ENCODE results near the gene HECTD2. TPM values are rescaled to one million over a fixed set of nuclear protein-coding genes. Genes with fewer than 3 reads are reported as not detected.
A peak's percentile ranks its signal among the peaks of the same experiment; 100 is the strongest.

The HECTD2 gene
- polyA plus RNA-seq, 1 experiment, result 13.0 TPM

- DNase-seq (ENCODE audit: low read depth, low spot score), result no peak
- ChIA-PET CTCF (interaction anchor here (1.3 kb wide), 1 partner anchor 9 kb away, joined by 4 read pairs; no protein-coding TSS in a partner anchor), POLR2A (no interaction called here)
- Histone ChIP-seq H3K27me3 (ENCODE audit: control insufficient read depth, insufficient read depth, low read length) (no peaks in the 10 kb centered on the region), H3K4me3 (ENCODE audit: low read depth, low read length) (no peak overlapping the region), H3K9me3 (ENCODE audit: control insufficient read depth, insufficient read depth, low read length) (no peaks in the 10 kb centered on the region), H3K27ac (ENCODE audit: low read depth, low read length) (no peak overlapping the region)
- TF ChIP-seq CTCF (IDR thresholded peaks at IDR 0.05; ENCODE audit: low read depth, low read length), result no peak
Observed at GRCh38 chr10:91406322-91406721, 3.8 kb upstream of the HECTD2 start.

GRCh38 chr10:91409069-91409868, 875 bp upstream of the HECTD2 start:
- H3K27me3 ChIP-seq (ENCODE audit: control insufficient read depth, insufficient read depth, low read length), result no peaks in the 10 kb centered on the region
- TF ChIP-seq CTCF (IDR thresholded peaks at IDR 0.05; ENCODE audit: low read depth, low read length), result no peak
- peak overlapping the region; percentile 82 for H3K4me3 ChIP-seq (ENCODE audit: low read depth, low read length)
- H3K27ac ChIP-seq (ENCODE audit: low read depth, low read length), result peak overlapping the region; percentile 98
- H3K9me3 ChIP-seq (ENCODE audit: control insufficient read depth, insufficient read depth, low read length), result no peaks in the 10 kb centered on the region
- CTCF ChIA-PET, result interaction anchor here (0.6 to 1.4 kb wide), 5 partner anchors 12 to 515 kb away, joined by 3 to 8 read pairs (median 3); no protein-coding TSS in a partner anchor
- no peak for DNase-seq (ENCODE audit: low read depth, low spot score)
- POLR2A ChIA-PET, result interaction anchor here (0.7 to 1.1 kb wide), 3 partner anchors 106 to 280 kb away, joined by 3 to 4 read pairs (median 3); no protein-coding TSS in a partner anchor

GRCh38 chr10:91410638-91411371, 661 bp downstream of the HECTD2 start:
- DNase-seq (ENCODE audit: low read depth, low spot score), result no peak
- Histone ChIP-seq H3K27ac (ENCODE audit: low read depth, low read length) (peak overlapping the region; percentile 62), H3K27me3 (ENCODE audit: control insufficient read depth, insufficient read depth, low read length) (no peaks in the 10 kb centered on the region), H3K4me3 (ENCODE audit: low read depth, low read length) (peak overlapping the region; percentile 77), H3K9me3 (ENCODE audit: control insufficient read depth, insufficient read depth, low read length) (no peaks in the 10 kb centered on the region)
- ChIA-PET CTCF (interaction anchor here (0.6 to 1.5 kb wide), 6 partner anchors 10 to 283 kb away, joined by 3 to 4 read pairs (median 4); no protein-coding TSS in a partner anchor), POLR2A (interaction anchor here (0.5 to 1.2 kb wide), 4 partner anchors 60 to 222 kb away, joined by 3 to 5 read pairs (median 4); no protein-coding TSS in a partner anchor)
- no peak for TF ChIP-seq CTCF (IDR thresholded peaks at IDR 0.05; ENCODE audit: low read depth, low read length)

GRCh38 chr10:91411621-91412020, 1.5 kb downstream of the HECTD2 start:
- H3K27me3 ChIP-seq (ENCODE audit: control insufficient read depth, insufficient read depth, low read length), result no peaks in the 10 kb centered on the region
- peak overlapping the region; percentile 77 for H3K4me3 ChIP-seq (ENCODE audit: low read depth, low read length)
- no peak overlapping the region for H3K27ac ChIP-seq (ENCODE audit: low read depth, low read length)
- ChIA-PET POLR2A (interaction anchor here (0.9 to 1.2 kb wide), 2 partner anchors 202 to 221 kb away, joined by 4 to 5 read pairs; no protein-coding TSS in a partner anchor), CTCF (interaction anchor here (0.6 to 1.2 kb wide), 5 partner anchors 113 to 282 kb away, joined by 3 to 4 read pairs (median 4); no protein-coding TSS in a partner anchor)
- H3K9me3 ChIP-seq (ENCODE audit: control insufficient read depth, insufficient read depth, low read length), result no peaks in the 10 kb centered on the region
- TF ChIP-seq CTCF (IDR thresholded peaks at IDR 0.05; ENCODE audit: low read depth, low read length), result no peak
- DNase-seq (ENCODE audit: low read depth, low spot score), result no peak

Data from AG04450 (cell line).